ENCODE results near the gene IBA57. TPM values are rescaled to one million over a fixed set of nuclear protein-coding genes. Genes with fewer than 3 reads are reported as not detected.
"Not testable (repeated sequence)": the region's sequence is repeated elsewhere in the genome, so short reads cannot be mapped to it uniquely, and the experiment has no call there.

The IBA57 gene
- polyA plus RNA-seq, 12 donors: 3.6 to 9.5 (median 4.2) TPM; not detected in 1

GRCh38 chr1:228188249-228188648 is 22.6 kb downstream of the IBA57 start:
- DNase-seq: not testable (repeated sequence)

GRCh38 chr1:228190182-228190581 is 24.6 kb downstream of the IBA57 start:
- no peak for DNase-seq

- DNase-seq: no peak
Observed at GRCh38 chr1:228190778-228191177, 25.2 kb downstream of the IBA57 start.

DNA sequence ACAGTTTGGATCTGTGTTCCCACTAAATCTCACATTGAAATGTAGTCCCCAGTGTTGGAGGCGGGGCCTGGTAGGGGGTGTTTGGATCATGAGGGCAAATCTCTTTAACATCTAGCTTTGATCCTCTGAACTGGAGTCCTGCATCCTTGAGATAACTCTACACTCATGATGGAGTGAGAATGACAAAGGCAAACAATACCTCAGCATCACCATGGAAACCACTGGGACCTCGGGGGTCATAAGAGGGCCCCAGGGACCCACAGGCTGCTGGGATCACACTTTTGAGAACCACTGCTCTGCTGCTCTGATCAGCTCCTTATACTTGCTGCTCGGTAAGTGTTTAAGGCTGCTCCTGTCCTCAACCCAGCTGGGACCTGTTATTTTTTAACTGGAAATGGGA is 28.8 kb downstream of the IBA57 start:
- no peak for DNase-seq

DNA sequence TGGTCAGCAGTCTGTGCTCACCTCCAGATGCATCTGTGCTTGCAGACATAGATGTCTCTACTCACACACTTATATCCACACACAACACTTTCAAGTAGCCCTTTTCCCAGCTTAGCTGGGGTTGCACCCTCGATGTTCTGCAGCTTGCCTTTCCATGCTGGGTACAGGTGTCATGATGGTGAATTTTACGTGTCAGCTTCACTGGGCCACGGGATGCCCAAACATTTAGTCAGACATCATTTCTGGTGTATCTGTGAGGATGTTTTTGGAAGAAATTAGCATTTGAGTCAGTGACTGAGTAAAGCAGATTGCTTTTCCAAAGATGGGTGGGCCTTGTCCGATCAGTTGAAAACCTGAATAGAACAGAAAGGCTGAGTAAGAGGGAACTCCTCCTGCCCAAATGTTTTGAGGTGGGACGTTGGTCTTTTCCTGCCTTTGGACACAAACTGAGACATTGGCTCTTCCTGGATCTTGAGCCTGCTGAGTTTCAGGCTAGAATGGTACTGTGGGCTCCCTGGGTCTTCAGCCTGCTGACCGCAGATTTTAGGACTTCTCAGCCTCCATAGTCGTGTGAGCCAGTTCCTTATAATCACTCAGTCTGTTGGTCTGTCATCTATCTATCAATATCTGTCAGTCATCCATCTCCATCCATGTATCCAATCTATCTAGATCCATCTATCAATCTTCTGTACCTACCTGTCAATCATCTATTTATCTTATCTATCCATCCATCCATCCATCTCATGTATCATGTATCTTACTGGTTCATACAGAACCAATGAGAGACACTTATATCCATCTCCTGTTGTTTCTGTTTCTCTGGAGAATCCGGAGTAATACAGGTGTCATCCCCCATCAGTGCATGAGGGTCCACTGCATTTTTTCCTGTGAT is 29.6 kb downstream of the IBA57 start:
- no peak for DNase-seq

- DNase-seq: no peak
Observed at GRCh38 chr1:228197555-228198147, 32.0 kb downstream of the IBA57 start.

DNA sequence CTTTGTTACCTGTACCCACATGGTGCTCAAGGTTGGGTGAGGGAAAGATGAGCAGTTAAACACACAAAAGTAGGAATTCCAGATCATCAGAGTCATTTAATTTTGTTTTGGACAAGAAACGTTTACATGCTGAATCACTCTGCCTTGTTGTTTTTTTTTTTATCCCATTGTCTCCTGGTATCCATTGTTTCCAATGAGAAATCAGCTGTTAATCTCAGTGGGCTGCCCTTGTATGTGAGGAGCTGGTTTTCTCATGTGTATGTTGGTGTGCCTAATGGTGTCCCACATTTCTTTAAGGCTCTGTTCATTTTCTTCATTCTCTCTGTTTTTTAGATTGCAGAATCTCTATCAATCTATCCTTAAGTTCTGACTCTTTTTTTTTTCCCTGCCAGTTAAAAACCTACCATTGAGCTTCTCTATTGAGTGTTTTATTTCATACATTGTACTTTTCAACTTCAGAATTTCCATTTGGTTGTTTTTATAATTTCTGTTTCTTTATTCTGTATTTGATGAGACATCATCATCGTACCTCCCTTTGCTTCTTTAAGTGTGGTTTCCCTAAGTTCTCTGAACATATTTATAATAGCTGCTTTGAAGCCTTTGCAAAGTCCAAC is 33.5 kb downstream of the IBA57 start:
- DNase-seq: no peak

GRCh38 chr1:228204958-228205357 is 39.4 kb downstream of the IBA57 start:
- peak; percentile 38 for DNase-seq

GRCh38 chr1:228205526-228206436 is 40.2 kb downstream of the IBA57 start:
- no peak for DNase-seq

- no peak for DNase-seq
Observed at GRCh38 chr1:228206582-228207351, 41.2 kb downstream of the IBA57 start.

- DNase-seq: no peak
Observed at GRCh38 chr1:228207381-228207810, 41.8 kb downstream of the IBA57 start.

DNA sequence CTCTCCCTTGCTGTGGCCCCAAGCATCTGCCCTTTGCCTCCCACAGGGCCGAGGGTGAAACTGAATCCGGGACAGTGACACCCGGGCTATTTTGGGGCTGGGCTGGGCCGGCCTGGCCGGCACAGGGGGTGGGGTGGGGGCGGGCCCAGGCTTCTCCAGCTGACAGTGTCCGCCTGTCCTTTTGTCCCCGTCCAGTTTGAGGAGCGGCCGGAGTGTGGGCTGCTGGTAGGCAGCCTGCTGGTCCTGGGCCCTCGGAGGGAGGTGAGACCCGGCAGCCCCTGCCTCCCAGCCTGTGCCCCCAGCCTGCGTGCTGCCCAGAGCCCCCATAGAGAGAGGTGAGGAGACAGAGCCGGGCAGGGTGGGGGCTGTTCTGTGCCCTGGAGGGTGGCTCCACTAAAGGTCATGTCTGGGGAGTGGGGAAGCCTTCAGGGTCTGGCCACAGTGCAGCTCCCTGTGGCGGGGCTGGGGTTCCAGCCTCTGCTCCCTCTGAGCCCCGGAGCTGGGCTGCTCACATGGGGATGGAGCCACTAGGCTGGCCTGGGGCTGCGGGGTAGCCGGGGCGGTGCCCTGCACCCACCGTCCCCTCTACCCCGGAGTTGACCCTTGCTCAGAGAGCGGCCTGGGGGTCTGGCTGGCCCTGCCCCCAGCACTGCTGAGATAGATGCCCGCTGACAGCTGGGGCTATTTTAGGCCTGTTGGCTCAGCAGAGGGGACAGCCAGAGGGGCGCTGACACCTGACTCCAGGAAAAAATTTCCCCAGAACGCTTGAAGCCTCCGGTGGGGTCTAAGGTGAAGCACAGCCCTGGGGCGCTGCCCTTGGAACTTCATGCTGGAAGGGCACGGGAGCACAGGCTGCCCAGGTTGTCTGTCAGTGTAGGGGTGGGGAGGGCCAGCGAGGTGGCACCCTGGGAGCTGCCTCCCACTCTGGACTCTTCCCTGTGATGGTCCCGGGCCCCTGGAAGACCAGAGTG is 42.5 kb downstream of the IBA57 start, which contains the start of gene OBSCN:
TSS of gene OBSCN (plus strand) at position 194 of the 971 bp plus-strand sequence. CDS start 3,740 bp downstream, outside the sequence.
- DNase-seq: no peak

- no peak for DNase-seq
Observed at GRCh38 chr1:228208831-228209551, 43.4 kb downstream of the IBA57 start.

DNA sequence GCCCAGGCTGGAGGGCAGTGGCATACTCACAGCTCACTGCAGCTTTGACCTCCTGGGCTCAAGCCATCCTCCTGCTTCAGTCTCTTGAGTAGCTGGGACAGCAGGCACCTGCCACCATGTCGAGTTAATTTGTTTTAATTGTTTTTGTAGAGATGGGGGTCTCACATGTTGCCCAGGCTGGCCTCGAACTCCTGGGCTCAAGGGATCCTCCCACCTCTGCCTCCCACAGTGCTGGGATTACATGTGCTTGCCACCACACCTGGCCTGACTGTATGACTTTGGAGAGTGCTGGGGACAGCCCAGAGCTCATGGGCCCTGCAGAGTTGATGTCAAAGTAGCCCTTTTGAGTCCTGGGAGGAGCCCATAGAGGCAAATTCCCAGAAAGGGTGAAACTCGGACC is 44.1 kb downstream of the IBA57 start:
- no peak for DNase-seq

GRCh38 chr1:228210076-228210651 is 44.6 kb downstream of the IBA57 start:
- no peak for DNase-seq

- DNase-seq: no peak
Observed at GRCh38 chr1:228210712-228211530, 45.3 kb downstream of the IBA57 start.

Measured in muscle of arm (tissue), 12 donors.